ENCODE data around the gene RPL22L1. TPM values are rescaled to one million over a fixed set of nuclear protein-coding genes. Genes with fewer than 3 reads are reported as not detected.
"Not testable (repeated sequence)": the region's sequence is repeated elsewhere in the genome, so short reads cannot be mapped to it uniquely, and the experiment has no call there.

The RPL22L1 gene
- total and polyA plus RNA-seq, 7 experiments from 2014 or later, result 27.5 to 62.6 (median 43.5) TPM

- ChIA-PET POLR2A (interaction anchor here (0.6 kb wide), 1 partner anchor 1899 kb away, joined by 3 read pairs; no protein-coding TSS in a partner anchor), CTCF (no interaction called here)
- H3K9me3 Mint-ChIP-seq, result no peaks in the 10 kb centered on the region
- ATAC-seq (no peak), DNase-seq (no peak)
- Histone ChIP-seq H3K36me3 (ENCODE audit: control insufficient read depth in 2 of 3, insufficient read depth in 3 of 3, low read length in 3 of 3) (no peaks in the 10 kb centered on the region), H3K27ac (ENCODE audit: low read depth, low read length) (no peak overlapping the region), H3K4me1 (ENCODE audit: control insufficient read depth in 2 of 2, insufficient read depth in 2 of 2, low read length in 2 of 2) (no peaks in the 10 kb centered on the region), H3K4me3 (ENCODE audit: low read length) (no peak overlapping the region), H3K27me3 (ENCODE audit: control insufficient read depth in 2 of 2, insufficient read depth in 2 of 2, low read length in 2 of 2) (no peaks in the 10 kb centered on the region), H3K9me3 (ENCODE audit: control insufficient read depth in 2 of 3, low read length in 3 of 3) (no peaks in the 10 kb centered on the region)
- no peak overlapping the region for H3K4me3 Mint-ChIP-seq
- intact Hi-C loops (cut with micrococcal nuclease), result no loop called here
- H3K36me3 Mint-ChIP-seq, result no peaks in the 10 kb centered on the region
- peaks cover 0 to 11% (median 7%) of the 10 kb centered on the region in 7 donors for H3K4me1 Mint-ChIP-seq
- no peak overlapping the region for H3K27ac Mint-ChIP-seq
- peaks cover 19 to 43% (median 29%) of the 10 kb centered on the region in 5 donors for H3K27me3 Mint-ChIP-seq
Measured at GRCh38 chr3:170826047-170826446, 43.9 kb downstream of the RPL22L1 start.

GRCh38 chr3:170823562-170823961 lies 46.4 kb downstream of the RPL22L1 start:
- H3K4me1 ChIP-seq (ENCODE audit: control insufficient read depth in 2 of 2, insufficient read depth in 2 of 2, low read length in 2 of 2); H3K9me3 ChIP-seq (ENCODE audit: control insufficient read depth in 2 of 3, low read length in 3 of 3); H3K4me1 Mint-ChIP-seq; POLR2A ChIA-PET; H3K27ac ChIP-seq (ENCODE audit: low read depth, low read length); H3K9me3 Mint-ChIP-seq; H3K4me3 ChIP-seq (ENCODE audit: low read length); CTCF ChIA-PET; H3K36me3 Mint-ChIP-seq; intact Hi-C loops (cut with micrococcal nuclease); H3K27ac Mint-ChIP-seq; H3K4me3 Mint-ChIP-seq; H3K27me3 ChIP-seq (ENCODE audit: control insufficient read depth in 2 of 2, insufficient read depth in 2 of 2, low read length in 2 of 2); ATAC-seq; H3K36me3 ChIP-seq (ENCODE audit: control insufficient read depth in 2 of 3, insufficient read depth in 3 of 3, low read length in 3 of 3); DNase-seq: not testable (repeated sequence)
- H3K27me3 Mint-ChIP-seq, result peaks cover 15 to 39% (median 23%) of the 10 kb centered on the region in 5 donors

- DNase-seq; H3K27ac ChIP-seq (ENCODE audit: low read depth, low read length); H3K4me3 ChIP-seq (ENCODE audit: low read length); H3K36me3 Mint-ChIP-seq; intact Hi-C loops (cut with micrococcal nuclease); H3K27me3 ChIP-seq (ENCODE audit: control insufficient read depth in 2 of 2, insufficient read depth in 2 of 2, low read length in 2 of 2); H3K4me3 Mint-ChIP-seq; H3K9me3 Mint-ChIP-seq; H3K36me3 ChIP-seq (ENCODE audit: control insufficient read depth in 2 of 3, insufficient read depth in 3 of 3, low read length in 3 of 3); H3K4me1 Mint-ChIP-seq; H3K4me1 ChIP-seq (ENCODE audit: control insufficient read depth in 2 of 2, insufficient read depth in 2 of 2, low read length in 2 of 2); H3K27ac Mint-ChIP-seq; CTCF ChIA-PET; POLR2A ChIA-PET; H3K9me3 ChIP-seq (ENCODE audit: control insufficient read depth in 2 of 3, low read length in 3 of 3); ATAC-seq: not testable (repeated sequence)
- peaks cover 6 to 31% (median 12%) of the 10 kb centered on the region in 5 donors for H3K27me3 Mint-ChIP-seq
Measured at GRCh38 chr3:170818325-170818724, 51.7 kb downstream of the RPL22L1 start.

- H3K9me3 Mint-ChIP-seq; H3K4me1 Mint-ChIP-seq; H3K4me3 ChIP-seq (ENCODE audit: low read length); H3K9me3 ChIP-seq (ENCODE audit: control insufficient read depth in 2 of 3, low read length in 3 of 3); H3K27ac Mint-ChIP-seq; intact Hi-C loops (cut with micrococcal nuclease); CTCF ChIA-PET; DNase-seq; ATAC-seq; H3K36me3 Mint-ChIP-seq; H3K36me3 ChIP-seq (ENCODE audit: control insufficient read depth in 2 of 3, insufficient read depth in 3 of 3, low read length in 3 of 3); H3K27me3 ChIP-seq (ENCODE audit: control insufficient read depth in 2 of 2, insufficient read depth in 2 of 2, low read length in 2 of 2); H3K27ac ChIP-seq (ENCODE audit: low read depth, low read length); H3K4me1 ChIP-seq (ENCODE audit: control insufficient read depth in 2 of 2, insufficient read depth in 2 of 2, low read length in 2 of 2); H3K4me3 Mint-ChIP-seq; POLR2A ChIA-PET: not testable (repeated sequence)
- peaks cover 6 to 25% (median 8%) of the 10 kb centered on the region in 5 donors for H3K27me3 Mint-ChIP-seq
Measured at GRCh38 chr3:170817471-170817870, 52.5 kb downstream of the RPL22L1 start.

GRCh38 chr3:170816841-170817240 lies 53.2 kb downstream of the RPL22L1 start:
- DNase-seq, result no peak
- H3K4me1 Mint-ChIP-seq, result peaks cover 0 to 6% (median 0%) of the 10 kb centered on the region in 7 donors
- ChIA-PET CTCF (no interaction called here), POLR2A (no interaction called here)
- no peak overlapping the region for H3K4me3 ChIP-seq (ENCODE audit: low read length)
- ATAC-seq, result no peak
- no peaks in the 10 kb centered on the region for H3K9me3 ChIP-seq (ENCODE audit: control insufficient read depth in 2 of 3, low read length in 3 of 3)
- H3K36me3 ChIP-seq (ENCODE audit: control insufficient read depth in 2 of 3, insufficient read depth in 3 of 3, low read length in 3 of 3), result no peaks in the 10 kb centered on the region
- peaks cover 3 to 19% (median 7%) of the 10 kb centered on the region in 5 donors for H3K27me3 Mint-ChIP-seq
- no peak overlapping the region for H3K27ac Mint-ChIP-seq
- H3K36me3 Mint-ChIP-seq, result no peaks in the 10 kb centered on the region
- H3K9me3 Mint-ChIP-seq, result no peaks in the 10 kb centered on the region
- H3K4me1 ChIP-seq (ENCODE audit: control insufficient read depth in 2 of 2, insufficient read depth in 2 of 2, low read length in 2 of 2), result no peaks in the 10 kb centered on the region
- H3K4me3 Mint-ChIP-seq, result no peak overlapping the region
- intact Hi-C loops (cut with micrococcal nuclease), result no loop called here
- H3K27ac ChIP-seq (ENCODE audit: low read depth, low read length), result no peak overlapping the region
- no peaks in the 10 kb centered on the region for H3K27me3 ChIP-seq (ENCODE audit: control insufficient read depth in 2 of 2, insufficient read depth in 2 of 2, low read length in 2 of 2)

GRCh38 chr3:170816341-170816740 lies 53.7 kb downstream of the RPL22L1 start:
- no peaks in the 10 kb centered on the region for H3K36me3 Mint-ChIP-seq
- POLR2A ChIA-PET, result no interaction called here
- H3K4me1 Mint-ChIP-seq, result peaks cover 0 to 8% (median 0%) of the 10 kb centered on the region in 7 donors
- peak overlapping the region in 1 of 9 donors; percentile 23 for H3K27ac Mint-ChIP-seq
- DNase-seq (no peak), ATAC-seq (no peak)
- Histone ChIP-seq H3K9me3 (ENCODE audit: control insufficient read depth in 2 of 3, low read length in 3 of 3) (no peaks in the 10 kb centered on the region), H3K36me3 (ENCODE audit: control insufficient read depth in 2 of 3, insufficient read depth in 3 of 3, low read length in 3 of 3) (no peaks in the 10 kb centered on the region), H3K27me3 (ENCODE audit: control insufficient read depth in 2 of 2, insufficient read depth in 2 of 2, low read length in 2 of 2) (no peaks in the 10 kb centered on the region), H3K27ac (ENCODE audit: low read depth, low read length) (no peak overlapping the region), H3K4me3 (ENCODE audit: low read length) (no peak overlapping the region), H3K4me1 (ENCODE audit: control insufficient read depth in 2 of 2, insufficient read depth in 2 of 2, low read length in 2 of 2) (no peaks in the 10 kb centered on the region)
- no peak overlapping the region for H3K4me3 Mint-ChIP-seq
- CTCF ChIA-PET, result no interaction called here
- intact Hi-C loops (cut with micrococcal nuclease), result no loop called here
- H3K9me3 Mint-ChIP-seq, result no peaks in the 10 kb centered on the region
- peaks cover 3 to 14% (median 6%) of the 10 kb centered on the region in 5 donors for H3K27me3 Mint-ChIP-seq

- no peaks in the 10 kb centered on the region for H3K36me3 Mint-ChIP-seq
- ATAC-seq, result no peak
- Histone ChIP-seq H3K36me3 (ENCODE audit: control insufficient read depth in 2 of 3, insufficient read depth in 3 of 3, low read length in 3 of 3) (no peaks in the 10 kb centered on the region), H3K9me3 (ENCODE audit: control insufficient read depth in 2 of 3, low read length in 3 of 3) (no peaks in the 10 kb centered on the region), H3K4me1 (ENCODE audit: control insufficient read depth in 2 of 2, insufficient read depth in 2 of 2, low read length in 2 of 2) (no peaks in the 10 kb centered on the region), H3K4me3 (ENCODE audit: low read length) (no peak overlapping the region), H3K27me3 (ENCODE audit: control insufficient read depth in 2 of 2, insufficient read depth in 2 of 2, low read length in 2 of 2) (no peaks in the 10 kb centered on the region), H3K27ac (ENCODE audit: low read depth, low read length) (no peak overlapping the region)
- ChIA-PET CTCF (no interaction called here), POLR2A (no interaction called here)
- peak overlapping the region in 1 of 9 donors; percentile 4 for H3K27ac Mint-ChIP-seq
- intact Hi-C loops (cut with micrococcal nuclease), result no loop called here
- peaks cover 0 to 10% (median 6%) of the 10 kb centered on the region in 5 donors for H3K27me3 Mint-ChIP-seq
- H3K4me1 Mint-ChIP-seq, result peaks cover 0 to 8% (median 0%) of the 10 kb centered on the region in 7 donors
- no peak overlapping the region for H3K4me3 Mint-ChIP-seq
- no peaks in the 10 kb centered on the region for H3K9me3 Mint-ChIP-seq
- DNase-seq, result no peak
Measured at GRCh38 chr3:170815936-170816335, 54.1 kb downstream of the RPL22L1 start.
